HG03439 (cell line): ENCODE measurements around the gene CRACR2B.

Source experiments
- ATAC-seq: cut with Tn5 transposase; IDR thresholded peaks from one replicate; pipeline ENCODE4 v1.9.1; 2021; ENCODE audit warnings: mild to moderate bottlenecking, moderate library complexity; ENCODE audit not compliant: unreplicated experiment

CRACR2B gene

GRCh38 chr11:827897-828192 is at the start of gene CRACR2B:
Gene CRACR2B (plus strand): TSS chr11:827919. CDS start chr11:828608, 689 bp downstream.
- no peak for ATAC-seq

- no peak for ATAC-seq
These were observed 48.5 kb upstream of the CRACR2B start for GRCh38 chr11:778976-779954.

GRCh38 chr11:779955-780532 is 47.7 kb upstream of the CRACR2B start:
- no peak for ATAC-seq

GRCh38 chr11:782264-783174 is 45.2 kb upstream of the CRACR2B start:
- ATAC-seq: no peak

- ATAC-seq: no peak
These were observed 44.1 kb upstream of the CRACR2B start for GRCh38 chr11:783581-784015.

- ATAC-seq: no peak
These were observed 41.3 kb upstream of the CRACR2B start for GRCh38 chr11:786235-787083.

- no peak for ATAC-seq
These were observed 40.5 kb upstream of the CRACR2B start for GRCh38 chr11:787084-787675.

- ATAC-seq: no peak
These were observed 39.6 kb upstream of the CRACR2B start for GRCh38 chr11:788009-788640.

GRCh38 chr11:788953-789940 is 38.5 kb upstream of the CRACR2B start:
- ATAC-seq: no peak

GRCh38 chr11:789943-790342 is 37.8 kb upstream of the CRACR2B start, which contains the start of gene CEND1:
Gene CEND1 (minus strand): TSS chr11:790090. CDS start chr11:788576, 1,514 bp downstream.
- no peak for ATAC-seq

- ATAC-seq: no peak
These were observed 36.8 kb upstream of the CRACR2B start for GRCh38 chr11:790721-791564.

- ATAC-seq: no peak
These were observed 35.8 kb upstream of the CRACR2B start for GRCh38 chr11:791658-792534.

GRCh38 chr11:792535-792821 is 35.2 kb upstream of the CRACR2B start:
- no peak for ATAC-seq

- ATAC-seq: no peak
These were observed 34.8 kb upstream of the CRACR2B start for GRCh38 chr11:792873-793272.

GRCh38 chr11:793556-793955 is 34.2 kb upstream of the CRACR2B start:
- no peak for ATAC-seq

GRCh38 chr11:794013-794765 is 33.5 kb upstream of the CRACR2B start:
- no peak for ATAC-seq
